Rectal smooth muscle tissue (tissue), 1 donor: ENCODE results near the gene TMEM187.

Experiments used
- H3K27ac ChIP-seq: one replicate; pipeline ENCODE4 v1.7.0; 2013; ENCODE audit warnings: low read depth, low read length, inconsistent platforms
- H3K27me3 ChIP-seq: one replicate; pipeline ENCODE4 v1.7.0; 2013; ENCODE audit warnings: low read length; ENCODE audit not compliant: control insufficient read depth, insufficient read depth
- H3K36me3 ChIP-seq: one replicate; pipeline ENCODE4 v1.7.0; 2013; ENCODE audit warnings: low read length; ENCODE audit not compliant: control insufficient read depth, insufficient read depth
- H3K4me1 ChIP-seq: one replicate; pipeline ENCODE4 v1.7.0; 2013; ENCODE audit warnings: low read length; ENCODE audit not compliant: control insufficient read depth, insufficient read depth
- H3K4me3 ChIP-seq: one replicate; pipeline ENCODE4 v1.7.0; 2013; ENCODE audit warnings: low read length
- H3K9ac ChIP-seq: one replicate; pipeline ENCODE4 v1.7.0; 2013; ENCODE audit warnings: low read length

The TMEM187 gene

DNA sequence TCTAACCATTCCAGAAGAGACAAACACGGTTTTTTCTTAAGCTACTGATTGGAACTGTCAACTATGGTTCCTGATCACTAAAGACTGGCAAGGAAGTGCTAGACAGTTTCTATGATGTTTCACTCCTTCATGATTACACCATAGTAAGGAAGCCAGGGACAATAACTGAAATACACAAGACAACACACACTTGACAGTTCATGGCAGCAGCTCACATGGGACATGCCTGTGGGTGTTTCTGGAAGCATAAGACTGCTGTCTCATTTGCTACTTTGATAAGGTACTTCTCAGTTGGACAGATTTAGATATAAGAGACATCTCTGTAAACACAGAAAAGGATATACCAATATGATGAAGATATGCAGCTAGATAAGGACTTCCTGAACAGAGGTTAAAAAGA is 55.4 kb downstream of the TMEM187 start:
- H3K36me3 ChIP-seq = no peaks in the 10 kb centered on the region

DNA sequence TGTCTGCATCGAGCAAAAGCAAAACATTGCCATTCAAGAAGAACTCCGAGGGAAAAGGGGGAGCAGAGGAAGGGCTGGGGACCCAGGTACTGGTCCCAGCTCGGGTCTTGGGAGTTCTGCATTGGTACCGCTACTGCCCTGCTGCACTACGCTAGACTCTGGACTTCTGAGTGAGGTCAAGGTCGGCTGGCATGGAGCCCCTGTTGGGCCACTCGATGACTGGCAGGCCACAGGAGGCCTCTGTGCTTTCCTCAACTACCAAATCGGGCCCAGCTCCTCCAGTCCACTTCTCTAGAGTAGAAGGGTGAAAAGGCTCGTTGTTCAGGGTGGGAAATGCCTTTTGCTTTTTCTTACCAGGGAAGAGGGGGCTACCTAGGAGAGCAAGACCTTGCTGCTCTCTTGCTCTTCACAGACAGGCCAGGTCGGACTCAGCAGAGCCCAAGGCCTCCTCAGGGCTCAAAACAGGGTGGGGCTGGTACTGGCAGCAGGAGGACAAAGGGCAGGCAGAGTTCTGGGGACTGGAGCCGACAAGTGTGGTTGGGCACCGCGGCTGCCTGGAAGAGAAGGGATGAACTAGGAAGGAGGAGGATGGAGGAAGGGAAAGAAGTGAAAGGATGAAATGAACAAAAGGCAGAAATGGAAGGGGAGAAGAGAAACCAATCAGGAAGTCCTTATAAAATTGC is 56.1 kb downstream of the TMEM187 start:
- Histone ChIP-seq H3K27ac (no peak overlapping the region), H3K4me3 (no peak overlapping the region), H3K4me1 (no peaks in the 10 kb centered on the region), H3K27me3 (peaks cover 6% of the 10 kb centered on the region), H3K9ac (no peak overlapping the region), H3K36me3 (peaks cover under 1% of the 10 kb centered on the region)

More for the DNA sequence above, 55.4 kb downstream of the TMEM187 start:
- H3K4me3 ChIP-seq = no peak overlapping the region
- no peak overlapping the region for H3K27ac ChIP-seq
- H3K9ac ChIP-seq = no peak overlapping the region
- peaks cover 5% of the 10 kb centered on the region for H3K27me3 ChIP-seq
- no peaks in the 10 kb centered on the region for H3K4me1 ChIP-seq

DNA sequence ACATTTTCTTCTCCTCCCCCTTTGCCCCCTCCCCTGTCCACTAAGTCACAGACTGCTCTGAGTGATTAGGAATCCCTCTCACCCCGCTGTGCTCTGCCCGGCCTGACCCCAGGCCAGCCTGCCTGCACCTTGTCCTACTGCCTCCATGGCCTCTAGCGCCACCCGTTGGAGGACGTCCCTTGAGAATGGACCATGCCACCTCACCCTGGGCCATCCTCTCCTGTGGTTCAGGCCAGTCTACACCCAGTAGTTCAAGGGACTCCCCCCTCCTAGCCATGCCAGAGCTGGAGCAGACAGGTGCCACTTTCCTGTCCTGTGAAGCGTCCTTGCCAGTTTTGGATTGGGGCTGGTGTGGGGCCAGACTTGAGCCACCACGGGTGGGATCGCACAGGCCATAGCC is 56.9 kb downstream of the TMEM187 start:
- H3K27ac ChIP-seq = no peak overlapping the region
- peaks cover 3% of the 10 kb centered on the region for H3K36me3 ChIP-seq
- no peak overlapping the region for H3K9ac ChIP-seq
- no peak overlapping the region for H3K4me3 ChIP-seq
- H3K4me1 ChIP-seq = no peaks in the 10 kb centered on the region
- peaks cover 8% of the 10 kb centered on the region for H3K27me3 ChIP-seq

DNA sequence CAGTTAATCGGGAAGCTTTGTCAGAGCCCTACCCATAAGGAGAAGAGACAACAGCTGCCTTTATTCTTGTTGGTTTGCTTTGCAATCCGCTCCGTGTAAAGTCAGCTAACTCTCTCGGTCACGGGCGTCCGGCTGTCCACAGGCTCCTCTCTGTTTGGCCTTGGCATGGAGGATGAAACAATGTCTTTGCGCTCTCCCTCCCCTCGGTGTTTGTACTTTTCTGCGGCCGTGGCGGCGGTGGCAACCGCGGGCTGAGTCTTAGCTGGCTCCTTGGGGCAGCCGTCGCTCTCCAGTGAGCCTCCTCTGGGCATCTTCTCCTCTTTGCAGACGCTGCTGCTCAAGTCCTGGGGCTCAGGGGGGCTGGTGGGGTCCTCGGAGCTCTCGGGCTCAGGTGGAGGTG is 57.7 kb downstream of the TMEM187 start:
- H3K27me3 ChIP-seq = peaks cover 8% of the 10 kb centered on the region
- H3K9ac ChIP-seq = no peak overlapping the region
- H3K4me1 ChIP-seq = no peaks in the 10 kb centered on the region
- H3K27ac ChIP-seq = no peak overlapping the region
- no peak overlapping the region for H3K4me3 ChIP-seq
- peaks cover 3% of the 10 kb centered on the region for H3K36me3 ChIP-seq

DNA sequence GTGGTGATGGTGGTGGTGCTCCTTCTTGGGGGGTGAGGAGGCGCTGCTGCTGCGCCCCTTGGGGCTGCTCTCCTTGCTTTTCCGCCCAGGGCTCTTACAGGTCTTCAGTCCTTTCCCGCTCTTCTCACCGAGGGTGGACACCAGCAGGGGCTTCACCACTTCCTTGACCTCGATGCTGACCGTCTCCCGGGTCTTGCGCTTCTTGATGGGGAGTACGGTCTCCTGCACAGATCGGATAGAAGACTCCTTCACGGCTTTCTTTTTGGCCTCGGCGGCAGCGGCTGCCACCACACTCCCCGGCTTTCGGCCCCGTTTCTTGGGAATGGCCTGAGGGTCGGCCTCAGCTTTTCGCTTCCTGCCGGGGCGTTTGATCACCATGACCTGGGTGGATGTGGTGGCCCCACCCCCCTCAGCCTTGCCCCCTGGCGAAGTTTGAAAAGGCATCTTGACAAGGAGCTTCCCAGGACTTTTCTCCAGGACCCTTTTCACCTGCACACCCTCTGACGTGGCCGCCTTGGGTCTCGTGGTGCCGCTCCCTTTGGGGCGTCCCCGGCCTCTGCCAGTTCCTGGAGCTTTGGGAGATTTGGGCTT is 58.3 kb downstream of the TMEM187 start:
- Histone ChIP-seq H3K9ac (no peak overlapping the region), H3K27ac (no peak overlapping the region), H3K36me3 (peaks cover 3% of the 10 kb centered on the region), H3K4me3 (no peak overlapping the region), H3K27me3 (peaks cover 8% of the 10 kb centered on the region), H3K4me1 (no peaks in the 10 kb centered on the region)

DNA sequence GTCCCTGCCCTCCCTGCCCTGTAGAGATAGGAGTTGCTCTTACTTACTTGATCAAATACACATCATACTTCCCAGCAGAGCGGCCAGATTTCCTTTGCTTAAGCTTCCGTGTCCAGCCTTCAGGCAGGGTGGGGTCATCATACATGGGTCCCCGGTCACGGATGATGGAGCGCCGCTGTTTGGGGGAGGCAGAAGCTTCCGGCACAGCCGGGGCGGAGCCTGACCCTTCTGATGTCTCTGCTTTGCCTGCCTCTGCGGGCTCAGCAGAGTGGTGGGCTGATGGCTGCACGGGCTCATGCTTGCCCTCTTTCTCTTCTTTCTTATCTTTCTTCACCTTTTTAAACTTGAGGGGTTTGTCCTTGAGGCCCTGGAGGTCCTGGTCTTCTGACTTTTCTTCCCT is 59.6 kb downstream of the TMEM187 start:
- H3K9ac ChIP-seq = no peak overlapping the region

DNA sequence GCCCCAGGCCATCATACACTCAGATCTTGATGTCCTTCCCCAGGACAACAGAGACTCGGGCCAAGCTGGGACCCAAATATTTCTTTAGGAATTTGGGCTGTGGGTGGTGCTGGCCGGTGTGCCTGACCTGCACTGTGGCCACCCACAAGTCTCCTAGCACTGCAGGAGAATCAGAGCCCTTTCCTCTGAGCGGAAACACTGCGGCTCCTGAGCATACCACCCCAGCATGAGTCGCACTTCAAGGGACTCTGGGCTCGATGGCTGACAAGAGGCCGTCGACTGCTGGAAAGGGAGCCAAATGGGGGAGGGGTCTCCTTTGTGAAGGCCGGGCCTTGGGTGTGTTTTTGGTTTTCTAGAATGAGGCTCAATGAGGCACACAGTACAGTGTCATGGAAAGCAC is 60.1 kb downstream of the TMEM187 start:
- no peak overlapping the region for H3K27ac ChIP-seq
- no peaks in the 10 kb centered on the region for H3K4me1 ChIP-seq
- no peak overlapping the region for H3K4me3 ChIP-seq
- peaks cover 8% of the 10 kb centered on the region for H3K27me3 ChIP-seq
- no peak overlapping the region for H3K9ac ChIP-seq
- H3K36me3 ChIP-seq = peaks cover 3% of the 10 kb centered on the region

More for the DNA sequence above, 59.6 kb downstream of the TMEM187 start:
- Histone ChIP-seq H3K27me3 (peaks cover 8% of the 10 kb centered on the region), H3K4me1 (no peaks in the 10 kb centered on the region), H3K4me3 (no peak overlapping the region), H3K27ac (no peak overlapping the region), H3K36me3 (peaks cover 3% of the 10 kb centered on the region)
